ENCODE data around the gene HIBADH.
"Not testable (repeated sequence)": the region's sequence is repeated elsewhere in the genome, so short reads cannot be mapped to it uniquely, and the experiment has no call there.

HIBADH gene

GRCh38 chr7:27640884-27641574 lies 21.7 kb downstream of the HIBADH start:
- H3K27ac ChIP-seq, result no peak overlapping the region
- H3K4me3 ChIP-seq, result no peak overlapping the region

- H3K27ac ChIP-seq, result no peak overlapping the region
Observed at GRCh38 chr7:27639851-27640250, 22.8 kb downstream of the HIBADH start.

GRCh38 chr7:27639048-27639447 lies 23.6 kb downstream of the HIBADH start:
- H3K4me3 ChIP-seq, H3K27ac ChIP-seq: not testable (repeated sequence)

More at GRCh38 chr7:27639851-27640250, 22.8 kb downstream of the HIBADH start:
- H3K4me3 ChIP-seq, result no peak overlapping the region

- no peak overlapping the region for H3K27ac ChIP-seq
- H3K4me3 ChIP-seq, result no peak overlapping the region
Observed at GRCh38 chr7:27636326-27637006, 26.2 kb downstream of the HIBADH start.

- H3K4me3 ChIP-seq, result no peak overlapping the region
- no peak overlapping the region for H3K27ac ChIP-seq
Observed at GRCh38 chr7:27635728-27636127, 27.0 kb downstream of the HIBADH start.

GRCh38 chr7:27634671-27635493 lies 27.8 kb downstream of the HIBADH start:
- no peak overlapping the region for H3K4me3 ChIP-seq

GRCh38 chr7:27633062-27633461 lies 29.6 kb downstream of the HIBADH start:
- Histone ChIP-seq H3K27ac (no peak overlapping the region), H3K4me3 (no peak overlapping the region)

More at GRCh38 chr7:27634671-27635493, 27.8 kb downstream of the HIBADH start:
- no peak overlapping the region for H3K27ac ChIP-seq

- Histone ChIP-seq H3K4me3 (no peak overlapping the region), H3K27ac (no peak overlapping the region)
Observed at GRCh38 chr7:27631391-27631790, 31.3 kb downstream of the HIBADH start.

- H3K4me3 ChIP-seq, result no peak overlapping the region
- H3K27ac ChIP-seq, result no peak overlapping the region
Observed at GRCh38 chr7:27627146-27627545, 35.5 kb downstream of the HIBADH start.

- Histone ChIP-seq H3K4me3 (no peak overlapping the region), H3K27ac (no peak overlapping the region)
Observed at GRCh38 chr7:27619492-27619891, 43.2 kb downstream of the HIBADH start.

- Histone ChIP-seq H3K27ac (no peak overlapping the region), H3K4me3 (no peak overlapping the region)
Observed at GRCh38 chr7:27617651-27618381, 44.9 kb downstream of the HIBADH start.

- Histone ChIP-seq H3K27ac (no peak overlapping the region), H3K4me3 (no peak overlapping the region)
Observed at GRCh38 chr7:27616914-27617548, 45.7 kb downstream of the HIBADH start.

- no peak overlapping the region for H3K27ac ChIP-seq
- H3K4me3 ChIP-seq, result no peak overlapping the region
Observed at GRCh38 chr7:27616186-27616491, 46.5 kb downstream of the HIBADH start.

GRCh38 chr7:27615420-27616185 lies 47.1 kb downstream of the HIBADH start:
- Histone ChIP-seq H3K4me3 (no peak overlapping the region), H3K27ac (no peak overlapping the region)

- H3K4me3 ChIP-seq, result no peak overlapping the region
- no peak overlapping the region for H3K27ac ChIP-seq
Observed at GRCh38 chr7:27614095-27614494, 48.6 kb downstream of the HIBADH start.

GRCh38 chr7:27611059-27611458 lies 51.6 kb downstream of the HIBADH start:
- Histone ChIP-seq H3K4me3 (no peak overlapping the region), H3K27ac (no peak overlapping the region)

GRCh38 chr7:27608776-27609495 lies 53.7 kb downstream of the HIBADH start:
- Histone ChIP-seq H3K27ac (no peak overlapping the region), H3K4me3 (no peak overlapping the region)

GRCh38 chr7:27607210-27607606 lies 55.5 kb downstream of the HIBADH start:
- no peak overlapping the region for H3K27ac ChIP-seq
- no peak overlapping the region for H3K4me3 ChIP-seq

Data from skin epidermis (tissue), 12 donors.